ENCODE results near the gene TRIAP1. TPM values are rescaled to one million over a fixed set of nuclear protein-coding genes. Genes with fewer than 3 reads are reported as not detected.

Gene TRIAP1
- total RNA-seq, 1 experiment from 2014 or later: 23.9 TPM

GRCh38 chr12:120406069-120406468 is 40.1 kb downstream of the TRIAP1 start:
- Histone ChIP-seq H3K36me3 (ENCODE audit: control insufficient read depth, insufficient read depth, low read length) (no peaks in the 10 kb centered on the region), H3K27me3 (ENCODE audit: control insufficient read depth, insufficient read depth, low read length) (no peaks in the 10 kb centered on the region), H3K4me3 (ENCODE audit: low read depth in 2 of 2, low read length in 2 of 2) (no peak overlapping the region), H3K9me3 (ENCODE audit: control insufficient read depth, insufficient read depth, low read depth, low read length) (no peaks in the 10 kb centered on the region), H3K4me1 (ENCODE audit: control insufficient read depth, insufficient read depth, low read length) (no peaks in the 10 kb centered on the region), H3K27ac (ENCODE audit: low read length) (no peak overlapping the region)
- CTCF ChIA-PET: no interaction called here
- POLR2A ChIA-PET: no interaction called here
- in situ Hi-C loops (cut with HindIII; ENCODE audit: low pct_unique_long_range_greater_than_20kb, low sequenced_read_pairs) (no loop called here), intact Hi-C loops (cut with micrococcal nuclease; ENCODE audit: unreplicated experiment) (no loop called here)
- no peak for DNase-seq (ENCODE audit: low read depth, low spot score)
- BruUV-seq (replicated peaks): no TSS peak
- TF ChIP-seq TCF7L2 (IDR thresholded peaks at IDR 0.05; ENCODE audit: low read depth, low read length) (no peak), CTCF (IDR thresholded peaks at IDR 0.05) (no peak), REST (IDR thresholded peaks at IDR 0.05; ENCODE audit: insufficient read depth in 1 of 2, low read depth in 2 of 2, low read length in 1 of 2) (no peak), POLR2AphosphoS5 (IDR thresholded peaks at IDR 0.05; ENCODE audit: low read depth, low read length) (no peak), SIN3A (IDR thresholded peaks at IDR 0.05; ENCODE audit: borderline replicate concordance, insufficient read depth, low read depth, low read length) (no peak)
- ATAC-seq: no peak

- Histone ChIP-seq H3K27me3 (ENCODE audit: control insufficient read depth, insufficient read depth, low read length) (no peaks in the 10 kb centered on the region), H3K4me1 (ENCODE audit: control insufficient read depth, insufficient read depth, low read length) (no peaks in the 10 kb centered on the region), H3K36me3 (ENCODE audit: control insufficient read depth, insufficient read depth, low read length) (no peaks in the 10 kb centered on the region), H3K27ac (ENCODE audit: low read length) (no peak overlapping the region), H3K4me3 (ENCODE audit: low read depth in 2 of 2, low read length in 2 of 2) (no peak overlapping the region), H3K9me3 (ENCODE audit: control insufficient read depth, insufficient read depth, low read depth, low read length) (no peaks in the 10 kb centered on the region)
- intact Hi-C loops (cut with micrococcal nuclease; ENCODE audit: unreplicated experiment) (no loop called here), in situ Hi-C loops (cut with HindIII; ENCODE audit: low pct_unique_long_range_greater_than_20kb, low sequenced_read_pairs) (no loop called here)
- CTCF ChIA-PET: no interaction called here
- POLR2A ChIA-PET: no interaction called here
- no peak for TF ChIP-seq TCF7L2 (IDR thresholded peaks at IDR 0.05; ENCODE audit: low read depth, low read length)
- no peak for TF ChIP-seq REST (IDR thresholded peaks at IDR 0.05; ENCODE audit: insufficient read depth in 1 of 2, low read depth in 2 of 2, low read length in 1 of 2)
- ATAC-seq (no peak; the same call in 1 of the 2 replicates), DNase-seq (ENCODE audit: low read depth, low spot score) (no peak)
- no TSS peak for BruUV-seq (replicated peaks)
Observed at GRCh38 chr12:120404271-120404670, 41.9 kb downstream of the TRIAP1 start.

Data from Panc1 (cell line).